HEK293 (cell line): Measurements from ENCODE around the gene TUBG2.

Source experiments
- CTCF ChIA-PET: fragments of 350-600 bp; formaldehyde crosslinking; extraction: SDS; loops from one replicate; lab custom pipeline; 2021; ENCODE audit warnings: antibody characterized with exemption; lab: Yijun Ruan, JAX
- POLR2A ChIA-PET: fragments of 300-600 bp; formaldehyde crosslinking; extraction: SDS; loops from one replicate; lab custom pipeline; 2020; ENCODE audit warnings: antibody characterized with exemption, inconsistent platforms; lab: Yijun Ruan, JAX
- H3K27ac ChIP-seq: fragments of 200-500 bp; sonication (Bioruptor generic); 2 replicates; pipeline ENCODE4 v1.5.1; 2014; ENCODE audit warnings: low read depth, low read length, control low read depth, inconsistent platforms; ENCODE audit errors: extremely low read depth
- H3K36me3 ChIP-seq, 2 experiments: fragments of 200-500 bp in 1 of 2; sonication (Bioruptor generic) in 1 of 2; 1 replicate in 1 of 2; 2 replicates in 1 of 2; pipeline ENCODE4 v1.5.1; 2014 to 2017; ENCODE audit warnings: inconsistent platforms in 2 of 2, low read length in 2 of 2; ENCODE audit not compliant: control insufficient read depth in 2 of 2, insufficient read depth in 1 of 2
- H3K4me1 ChIP-seq: fragments of 200-500 bp; sonication (Bioruptor generic); 2 replicates; pipeline ENCODE4 v1.5.1; 2014; ENCODE audit warnings: mild to moderate bottlenecking, low read length, inconsistent platforms; ENCODE audit not compliant: control insufficient read depth, insufficient read depth
- H3K4me3 ChIP-seq: 2 replicates; pipeline ENCODE4 v1.5.1; 2011; ENCODE audit warnings: low read depth, mild to moderate bottlenecking, control low read depth, low read length, moderate library complexity
- H3K9me3 ChIP-seq: fragments of 200-500 bp; sonication (Bioruptor generic); 2 replicates; pipeline ENCODE4 v1.5.1; 2014; ENCODE audit warnings: low read depth, low read length, inconsistent platforms; ENCODE audit not compliant: control insufficient read depth, insufficient read depth
- BCL11A ChIP-seq: fragments of 450-650 bp; formaldehyde crosslinking; IDR thresholded peaks from 2 replicates; pipeline ENCODE4 v1.5.1; 2016; ENCODE audit warnings: low read depth, missing biosample characterization, missing genetic modification characterization
- CTCF ChIP-seq: fragments of 450-650 bp; formaldehyde crosslinking; IDR thresholded peaks from 2 replicates; pipeline ENCODE4 v1.5.1; 2016; ENCODE audit warnings: missing biosample characterization, missing genetic modification characterization
- ELK4 ChIP-seq: IDR thresholded peaks from 2 replicates; pipeline ENCODE4 v1.6.1; 2011; ENCODE audit warnings: mild to moderate bottlenecking, low read depth, low read length, borderline replicate concordance
- GLIS2 ChIP-seq: fragments of 450-650 bp; formaldehyde crosslinking; IDR thresholded peaks from 2 replicates; pipeline ENCODE4 v1.5.1; 2016; ENCODE audit warnings: missing biosample characterization, missing genetic modification characterization
- INSM2 ChIP-seq: fragments of 450-650 bp; formaldehyde crosslinking; IDR thresholded peaks from 2 replicates; pipeline ENCODE4 v1.5.1; 2016; ENCODE audit warnings: missing biosample characterization, missing genetic modification characterization
- MZF1 ChIP-seq: fragments of 450-650 bp; formaldehyde crosslinking; IDR thresholded peaks from 2 replicates; pipeline ENCODE4 v1.5.1; 2017; ENCODE audit warnings: missing biosample characterization, missing genetic modification characterization, borderline replicate concordance
- SCRT2 ChIP-seq: fragments of 450-650 bp; formaldehyde crosslinking; IDR thresholded peaks from 2 replicates; pipeline ENCODE4 v1.5.1; 2016; ENCODE audit warnings: missing biosample characterization, missing genetic modification characterization
- YY2 ChIP-seq: fragments of 450-650 bp; formaldehyde crosslinking; IDR thresholded peaks from 2 replicates; pipeline ENCODE4 v1.5.1; 2016; ENCODE audit warnings: missing biosample characterization, missing genetic modification characterization
- ZBTB21 ChIP-seq: fragments of 450-650 bp; formaldehyde crosslinking; IDR thresholded peaks from 2 replicates; pipeline ENCODE4 v1.5.1; 2017; ENCODE audit warnings: missing biosample characterization, missing genetic modification characterization
- ZBTB49 ChIP-seq: fragments of 450-650 bp; formaldehyde crosslinking; IDR thresholded peaks from 2 replicates; pipeline ENCODE4 v1.5.1; 2016; ENCODE audit warnings: missing biosample characterization, missing genetic modification characterization, low read depth
- ZBTB8A ChIP-seq: fragments of 450-650 bp; formaldehyde crosslinking; IDR thresholded peaks from 2 replicates; pipeline ENCODE4 v1.5.1; 2016; ENCODE audit warnings: missing biosample characterization, missing genetic modification characterization
- ZFP3 ChIP-seq: fragments of 450-650 bp; formaldehyde crosslinking; IDR thresholded peaks from 2 replicates; pipeline ENCODE4 v1.5.1; 2016; ENCODE audit warnings: low read depth, missing biosample characterization, missing genetic modification characterization
- ZNF184 ChIP-seq: fragments of 450-650 bp; IDR thresholded peaks from 2 replicates; pipeline ENCODE4 v1.5.1; 2018; ENCODE audit warnings: missing biosample characterization, mild to moderate bottlenecking, missing genetic modification characterization
- ZNF2 ChIP-seq: fragments of 450-650 bp; formaldehyde crosslinking; IDR thresholded peaks from 2 replicates; pipeline ENCODE4 v1.5.1; 2016; ENCODE audit warnings: missing biosample characterization, missing genetic modification characterization
- ZNF214 ChIP-seq: fragments of 450-650 bp; formaldehyde crosslinking; IDR thresholded peaks from 2 replicates; pipeline ENCODE4 v1.5.1; 2017; ENCODE audit warnings: missing biosample characterization, mild to moderate bottlenecking, missing genetic modification characterization, borderline replicate concordance
- ZNF292 ChIP-seq: fragments of 450-650 bp; formaldehyde crosslinking; IDR thresholded peaks from 2 replicates; pipeline ENCODE4 v1.5.1; 2016; ENCODE audit warnings: low read depth, missing biosample characterization, missing genetic modification characterization, borderline replicate concordance
- ZNF350 ChIP-seq: fragments of 450-650 bp; formaldehyde crosslinking; IDR thresholded peaks from 2 replicates; pipeline ENCODE4 v1.5.0; 2017; ENCODE audit warnings: missing biosample characterization, mild to moderate bottlenecking, missing genetic modification characterization
- ZNF501 ChIP-seq: fragments of 450-650 bp; formaldehyde crosslinking; IDR thresholded peaks from 2 replicates; pipeline ENCODE4 v1.5.1; 2016; ENCODE audit warnings: missing biosample characterization, missing genetic modification characterization
- ZNF521 ChIP-seq: fragments of 450-650 bp; formaldehyde crosslinking; IDR thresholded peaks from 2 replicates; pipeline ENCODE4 v1.5.1; 2017; ENCODE audit warnings: missing biosample characterization, mild to moderate bottlenecking, missing genetic modification characterization
- ZNF555 ChIP-seq: fragments of 450-650 bp; formaldehyde crosslinking; conservative IDR thresholded peaks from 2 replicates; pipeline ENCODE4 v1.5.1; 2017; ENCODE audit warnings: missing biosample characterization, mild to moderate bottlenecking, missing genetic modification characterization, inconsistent platforms
- ZNF558 ChIP-seq: fragments of 450-650 bp; formaldehyde crosslinking; IDR thresholded peaks from 2 replicates; pipeline ENCODE4 v1.5.1; 2016; ENCODE audit warnings: missing biosample characterization, missing genetic modification characterization
- ZNF600 ChIP-seq: fragments of 450-650 bp; formaldehyde crosslinking; IDR thresholded peaks from 2 replicates; pipeline ENCODE4 v1.5.1; 2016; ENCODE audit warnings: missing biosample characterization, missing genetic modification characterization
- ZNF639 ChIP-seq: fragments of 450-650 bp; formaldehyde crosslinking; IDR thresholded peaks from 2 replicates; pipeline ENCODE4 v1.5.1; 2016; ENCODE audit warnings: missing biosample characterization, missing genetic modification characterization
- ZNF677 ChIP-seq: fragments of 450-650 bp; IDR thresholded peaks from 2 replicates; pipeline ENCODE4 v1.5.0; 2018; ENCODE audit warnings: missing biosample characterization, mild to moderate bottlenecking, missing genetic modification characterization, moderate library complexity
- ZNF76 ChIP-seq: fragments of 450-650 bp; formaldehyde crosslinking; IDR thresholded peaks from 2 replicates; pipeline ENCODE4; 2016; ENCODE audit warnings: low read depth, missing biosample characterization, missing genetic modification characterization, borderline replicate concordance
- ZNF785 ChIP-seq: fragments of 450-650 bp; formaldehyde crosslinking; IDR thresholded peaks from 2 replicates; pipeline ENCODE4 v1.5.1; 2016; ENCODE audit warnings: missing biosample characterization, missing genetic modification characterization
- ZSCAN4 ChIP-seq: fragments of 450-650 bp; formaldehyde crosslinking; IDR thresholded peaks from 2 replicates; pipeline ENCODE4 v1.5.1; 2017; ENCODE audit warnings: missing biosample characterization, missing genetic modification characterization

Gene TUBG2

GRCh38 chr17:42659079-42659931, at the start of gene TUBG2:
TSS of gene TUBG2 (plus strand) at chr17:42659284. CDS start at chr17:42659504, 220 bp downstream.
- ChIA-PET POLR2A (interaction anchor here (0.7 to 1.8 kb wide), 14 partner anchors 10 to 114 kb away, joined by 3 to 17 read pairs (median 4); partner anchors contain the start of genes PLEKHH3, RETREG3, TUBG1 and VPS25), CTCF (interaction anchor here (0.6 to 3.8 kb wide), 9 partner anchors 10 to 339 kb away, joined by 3 to 18 read pairs (median 4); partner anchors contain the start of genes PSMC3IP and RPL27)
- H3K4me1 ChIP-seq: peaks cover 13% of the 10 kb centered on the region
- H3K9me3 ChIP-seq: no peaks in the 10 kb centered on the region
- H3K27ac ChIP-seq: peak within 1 kb of the TSS; percentile 84
- H3K4me3 ChIP-seq: peak within 1 kb of the TSS; percentile 70
- peaks cover 23 to 34% of the 10 kb centered on the region in 2 experiments for H3K36me3 ChIP-seq
- TF ChIP-seq ELK4 (no peak), BCL11A (tag by site-specific recombination) (no peak), ZNF184 (no peak), ZBTB8A (tag by site-specific recombination) (peak; percentile 43), ZNF501 (tag by site-specific recombination) (0 out of 2 replicates have a peak, but pooled peaks have one; percentile 25), ZNF521 (no peak), ZFP3 (no peak), ZNF555 (tag by site-specific recombination) (no peak), MZF1 (tag by site-specific recombination) (no peak), ZNF2 (tag by site-specific recombination) (peak; percentile 56; the same call in 1 of the 2 replicates), ZBTB49 (tag by site-specific recombination) (no peak), ZNF76 (tag by site-specific recombination) (peak; percentile 6; the same call in 1 of the 2 replicates), ZSCAN4 (tag by site-specific recombination) (no peak), ZNF600 (tag by site-specific recombination) (peak; percentile 93), ZNF785 (tag by site-specific recombination) (no peak), ZNF558 (tag by site-specific recombination) (no peak), ZNF639 (tag by site-specific recombination) (0 out of 2 replicates have a peak, but pooled peaks have one; percentile 20), ZNF292 (no peak), SCRT2 (tag by site-specific recombination) (no peak), ZNF350 (no peak), YY2 (tag by site-specific recombination) (no peak), ZBTB21 (tag by site-specific recombination) (no peak), INSM2 (tag by site-specific recombination) (no peak), ZNF677 (no peak), ZNF214 (no peak), GLIS2 (tag by site-specific recombination) (peak; percentile 56; the same call in 1 of the 2 replicates), CTCF (no peak)
